ENCODE results near the gene PPOX.
A peak's percentile ranks its signal among the peaks of the same experiment; 100 is the strongest.

Gene PPOX

GRCh38 chr1:161165742-161166668, at the start of gene PPOX:
PPOX (plus strand) TSS chr1:161166426; CDS start chr1:161166848, 422 bp downstream.
- DNase-seq (ENCODE audit: low spot score) = peak; percentile 96

DNA sequence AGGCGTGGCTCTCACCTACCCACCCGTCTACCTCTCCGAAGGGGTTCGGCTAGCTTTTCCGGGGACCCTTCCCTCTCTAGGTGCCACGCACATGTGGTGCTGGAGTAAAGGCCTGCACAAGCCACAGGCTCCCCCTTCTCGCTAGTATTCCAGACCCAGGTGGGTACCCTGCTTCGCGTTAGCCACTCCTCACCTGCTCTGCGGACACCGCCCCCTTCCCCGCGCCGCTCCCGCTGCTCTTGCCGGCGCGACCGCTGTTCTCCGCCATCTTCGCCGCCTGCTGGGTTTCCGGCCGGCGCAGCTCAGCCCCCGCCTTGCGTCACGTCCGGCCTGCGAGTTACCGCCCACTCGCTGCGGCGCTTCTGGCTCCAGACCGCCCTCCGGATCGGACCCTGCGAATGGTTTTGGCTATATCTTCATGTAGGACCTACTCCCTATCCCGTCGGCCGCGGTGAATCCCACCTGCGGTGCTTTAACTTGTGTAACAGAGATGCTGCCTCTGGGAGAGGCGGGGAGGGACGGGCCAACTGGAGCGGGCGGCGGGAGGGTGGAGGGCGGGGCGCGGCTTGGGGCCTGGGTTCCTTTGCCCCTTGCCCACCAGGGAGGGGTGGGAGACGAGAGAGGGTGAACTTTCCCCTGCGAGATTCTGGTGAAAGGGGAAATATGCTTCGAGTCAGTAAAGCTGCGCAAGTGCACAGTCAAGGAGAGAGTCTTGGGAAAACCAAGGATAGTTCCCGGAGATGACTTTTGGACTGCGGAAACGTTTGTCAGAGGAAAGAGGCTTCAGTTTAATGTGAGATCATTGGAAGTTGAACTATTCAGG, 48.3 kb upstream of the PPOX start, which contains the start of the genes NIT1 and PFDN2:
Gene NIT1 (plus strand): TSS at position 347 of the 823 bp plus-strand sequence. CDS start 72 bp downstream, at position 419.
Gene PFDN2 (minus strand): TSS at position 279 of the 823 bp plus-strand sequence. CDS start 11 bp downstream, at position 268.
- peak; percentile 72 for DNase-seq (ENCODE audit: low spot score)

- DNase-seq (ENCODE audit: low spot score) = peak; percentile 71
Measured at GRCh38 chr1:161119092-161119903, 46.9 kb upstream of the PPOX start.

DNA sequence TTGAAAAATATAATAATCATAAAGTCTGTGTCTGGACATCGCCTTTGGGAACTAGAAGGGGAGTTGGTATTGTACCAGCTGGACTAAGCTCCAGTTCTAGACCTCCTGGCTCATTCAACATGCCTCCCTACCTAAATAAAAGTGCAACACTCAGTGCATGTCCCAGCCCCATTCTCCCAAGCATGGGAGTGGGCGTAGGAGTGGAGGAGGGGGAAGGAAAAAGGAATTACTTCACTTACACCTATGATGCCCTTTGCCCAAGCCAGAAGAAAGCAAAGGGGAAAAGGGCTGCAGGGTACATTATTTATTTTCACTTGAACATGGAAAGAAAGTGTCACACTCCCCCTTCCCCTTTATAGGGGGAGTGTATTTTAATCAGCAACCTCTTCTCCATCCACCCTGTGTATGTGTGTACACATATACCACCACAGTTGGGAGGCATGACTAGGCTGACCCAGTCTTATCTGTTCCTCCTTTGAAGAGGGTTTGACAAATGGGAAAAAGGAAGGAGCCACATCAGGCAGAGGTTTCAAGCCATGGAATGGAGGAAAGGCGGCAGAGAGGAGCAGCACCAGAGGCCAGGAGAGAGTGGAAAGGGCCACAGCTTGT, 45.1 kb upstream of the PPOX start:
- no peak for DNase-seq (ENCODE audit: low spot score)

DNA sequence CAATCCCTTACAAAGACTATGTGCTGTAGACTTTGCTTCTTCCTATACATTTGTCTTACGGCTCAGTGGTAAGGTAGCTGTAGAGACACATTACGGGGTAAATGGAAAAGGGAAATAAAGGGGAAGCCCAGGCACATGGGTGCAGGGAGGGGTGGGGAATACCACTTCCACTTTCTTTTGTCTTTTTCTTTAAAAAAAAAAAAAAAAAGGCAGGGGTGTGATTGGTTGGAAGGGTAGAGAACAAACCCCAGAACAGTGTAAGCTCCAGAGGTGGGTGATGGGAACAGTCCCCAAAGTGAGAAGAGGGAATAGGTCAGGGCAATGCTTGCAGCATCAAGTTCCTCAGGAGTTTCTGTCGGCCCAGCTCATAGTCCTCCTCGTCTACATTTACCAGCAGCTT, 44.4 kb upstream of the PPOX start:
- DNase-seq (ENCODE audit: low spot score) = no peak

GRCh38 chr1:161122967-161123366, 43.3 kb upstream of the PPOX start:
- DNase-seq (ENCODE audit: low spot score) = no peak

DNA sequence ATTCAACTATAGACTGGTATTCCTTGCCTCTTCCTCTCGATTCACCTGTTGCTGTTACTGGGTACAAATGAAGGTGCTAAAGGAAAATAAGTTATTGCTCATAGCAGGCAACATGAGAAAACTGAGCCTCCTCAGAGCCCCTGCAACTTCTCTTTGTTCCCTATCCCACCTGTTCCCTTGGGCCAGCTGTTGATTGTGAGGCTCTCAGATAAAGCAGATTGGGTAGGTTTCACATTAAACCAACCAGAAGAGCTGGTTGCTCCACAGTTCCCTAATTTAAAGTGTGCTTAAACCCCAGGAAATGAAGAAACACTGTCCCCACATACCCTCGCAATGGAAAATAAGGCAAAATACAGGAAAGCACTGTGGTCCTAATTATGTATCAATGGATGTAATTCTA, 38.6 kb upstream of the PPOX start:
- DNase-seq (ENCODE audit: low spot score) = no peak

DNA sequence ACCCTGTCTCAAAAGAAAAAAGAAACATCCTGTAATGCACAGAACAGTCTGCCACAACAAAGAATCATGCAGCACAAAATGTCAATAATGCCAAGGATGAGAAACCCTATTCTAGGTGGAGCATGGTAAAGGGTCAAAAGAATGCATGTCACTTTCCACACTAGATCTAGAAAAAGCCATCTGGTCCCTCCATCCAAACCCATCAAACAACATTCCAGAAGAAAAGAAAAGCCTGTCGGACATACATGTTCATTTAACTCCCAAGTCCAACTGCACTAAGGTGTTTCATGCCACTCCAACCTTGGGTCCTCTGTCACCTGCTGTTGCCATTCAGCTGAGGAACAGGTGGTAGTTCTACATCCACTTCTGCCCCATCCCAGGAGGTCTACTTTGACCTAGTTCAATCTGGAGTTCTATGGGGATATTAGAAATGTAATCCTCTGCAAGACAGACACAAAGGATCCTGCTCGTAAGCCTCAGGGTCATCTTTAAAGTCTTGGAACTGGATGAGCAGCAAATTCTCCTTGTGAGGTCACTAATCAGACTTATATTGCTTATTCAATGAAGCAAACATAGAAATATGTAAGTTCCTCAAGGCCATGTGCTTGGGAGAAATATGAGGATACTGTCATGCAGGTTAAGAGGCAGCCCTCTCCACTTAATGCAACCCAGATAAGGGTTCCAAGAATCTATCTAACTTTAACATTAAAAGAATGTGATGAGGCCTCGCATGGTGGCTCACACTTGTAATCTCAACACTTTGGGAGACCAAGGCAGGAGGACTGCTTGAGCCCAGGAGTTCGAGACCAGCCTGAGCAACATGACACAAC, 37.4 kb upstream of the PPOX start:
- DNase-seq (ENCODE audit: low spot score) = no peak

DNA sequence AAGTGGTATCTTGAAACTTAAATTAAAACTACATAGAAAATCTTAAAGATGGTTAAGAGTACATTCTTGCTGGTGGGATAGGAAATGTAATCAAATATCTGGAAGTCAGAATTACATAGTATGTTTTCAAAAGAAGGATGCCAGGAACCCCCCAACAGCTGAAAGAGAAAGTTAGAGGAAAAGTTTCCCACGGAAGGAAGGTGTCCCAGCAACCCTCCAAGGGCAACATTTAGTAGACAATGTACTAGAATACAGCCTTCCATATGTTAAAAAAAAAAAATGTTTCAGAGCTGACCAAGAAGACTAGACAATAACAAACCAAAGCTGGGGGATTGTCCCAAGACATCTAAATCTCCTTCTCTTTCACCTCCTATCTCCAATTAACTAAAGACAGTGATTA, 36.0 kb upstream of the PPOX start:
- no peak for DNase-seq (ENCODE audit: low spot score)

- DNase-seq (ENCODE audit: low spot score) = no peak
Measured at GRCh38 chr1:161131523-161132409, 34.5 kb upstream of the PPOX start.

DNA sequence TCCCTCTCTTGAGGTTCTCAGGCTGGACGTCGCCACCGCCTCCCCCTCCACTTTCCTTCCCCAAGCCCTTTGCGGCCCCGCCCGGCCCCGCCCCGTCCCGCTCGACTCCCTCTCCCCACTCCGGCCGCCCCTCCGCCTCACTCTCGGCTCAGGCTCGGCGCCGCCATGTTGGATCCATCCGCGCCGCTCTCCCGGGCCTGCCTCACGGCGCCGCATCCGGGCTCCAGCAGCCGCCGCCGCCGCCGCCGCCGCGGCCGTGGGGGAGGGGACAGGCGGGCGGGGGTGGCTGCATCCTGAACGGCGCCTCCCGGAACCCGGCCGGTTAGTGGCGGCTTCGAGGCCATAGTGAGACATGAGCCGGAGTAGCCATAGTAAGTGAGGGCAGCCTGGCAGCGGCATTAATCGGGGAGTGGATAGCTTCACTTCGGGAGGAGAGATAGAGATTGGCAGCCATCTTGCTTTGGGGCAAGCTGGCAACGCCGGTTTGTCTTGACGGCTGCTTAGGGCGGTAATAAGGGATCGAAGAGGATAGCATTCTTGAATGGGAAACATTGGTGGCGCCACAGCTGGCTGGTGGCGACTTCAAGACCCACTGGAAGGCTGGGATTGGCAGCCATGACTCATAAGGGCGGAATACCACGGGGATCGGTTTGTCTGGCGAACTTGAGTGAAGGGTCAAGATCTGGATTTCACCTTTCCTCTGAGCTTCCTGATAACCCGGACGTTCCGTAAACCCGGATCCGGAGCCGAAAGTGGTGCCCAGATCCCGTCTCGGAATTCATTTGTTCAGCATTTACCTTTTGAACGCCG, 33.6 kb upstream of the PPOX start, which contains the start of gene DEDD:
Gene DEDD (minus strand): TSS at position 258 of the 810 bp plus-strand sequence. CDS start 8,205 bp downstream, outside the sequence.
- DNase-seq (ENCODE audit: low spot score) = peak; percentile 94

DNA sequence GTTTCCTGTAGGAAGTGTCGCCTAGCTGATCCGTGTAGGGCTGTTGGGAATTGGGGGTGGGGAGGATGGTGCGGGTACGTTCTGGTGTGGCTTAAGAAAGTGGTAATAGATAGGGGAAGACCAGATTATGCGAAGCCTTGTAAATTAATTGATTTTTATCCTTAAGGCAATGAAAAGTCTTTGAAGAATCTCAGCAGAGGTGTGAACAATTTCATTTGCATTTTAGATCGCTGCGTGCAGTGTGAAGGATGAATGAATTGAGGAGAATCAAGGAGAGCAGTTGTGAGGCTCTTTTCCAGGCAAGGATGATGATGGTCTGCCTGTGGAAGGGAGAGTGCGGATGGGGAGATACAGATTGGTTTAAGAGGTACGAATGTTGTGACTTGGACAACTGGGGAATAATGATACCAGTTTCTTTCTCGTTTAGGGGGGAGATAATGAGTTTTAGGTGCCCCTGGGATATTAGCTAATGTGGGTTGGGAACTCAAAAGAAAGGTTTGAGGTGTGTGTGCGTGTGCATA, 32.9 kb upstream of the PPOX start:
- DNase-seq (ENCODE audit: low spot score) = no peak

DNA sequence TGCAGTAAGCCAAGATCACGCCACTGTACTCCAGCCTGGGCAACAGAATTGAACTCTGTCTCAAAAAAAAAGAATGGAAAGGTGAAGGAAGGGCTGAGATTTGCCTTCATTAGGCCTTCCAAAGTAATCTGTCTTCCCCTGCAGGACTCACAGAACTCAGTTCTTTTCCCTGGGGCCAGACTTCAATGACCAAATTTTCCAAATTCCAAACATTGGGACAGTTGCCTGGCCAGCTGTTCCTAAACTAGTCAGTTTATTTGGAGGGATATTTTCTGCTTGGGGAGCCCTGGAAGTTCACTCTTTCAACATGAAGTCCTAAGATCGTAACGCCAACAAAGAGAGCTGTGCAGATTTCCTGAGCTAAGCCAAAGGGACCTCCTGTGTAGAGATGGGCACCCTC, 28.3 kb upstream of the PPOX start:
- no peak for DNase-seq (ENCODE audit: low spot score)

GRCh38 chr1:161138431-161138830, 27.8 kb upstream of the PPOX start:
- DNase-seq (ENCODE audit: low spot score) = no peak

DNA sequence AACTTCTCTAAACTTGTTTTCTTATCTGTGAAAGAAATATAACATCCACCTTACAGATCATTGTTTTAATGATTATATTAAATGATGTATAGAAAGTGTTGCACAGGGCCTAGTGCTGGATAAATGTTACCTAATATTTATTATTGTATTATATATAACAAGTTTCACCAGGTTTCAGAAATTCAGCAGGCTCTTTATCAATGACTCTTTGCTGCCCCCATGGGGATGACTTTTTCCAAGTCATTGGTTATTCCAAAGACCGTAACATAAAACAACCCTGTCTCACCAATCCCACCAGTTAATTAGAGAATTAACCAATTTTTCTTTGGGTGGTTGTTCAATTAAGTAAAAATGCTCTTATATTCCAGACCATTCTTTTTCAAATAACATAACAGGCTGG, 26.5 kb upstream of the PPOX start:
- peak; percentile 63 for DNase-seq (ENCODE audit: low spot score)

GRCh38 chr1:161140755-161141400, 25.3 kb upstream of the PPOX start:
- no peak for DNase-seq (ENCODE audit: low spot score)

DNA sequence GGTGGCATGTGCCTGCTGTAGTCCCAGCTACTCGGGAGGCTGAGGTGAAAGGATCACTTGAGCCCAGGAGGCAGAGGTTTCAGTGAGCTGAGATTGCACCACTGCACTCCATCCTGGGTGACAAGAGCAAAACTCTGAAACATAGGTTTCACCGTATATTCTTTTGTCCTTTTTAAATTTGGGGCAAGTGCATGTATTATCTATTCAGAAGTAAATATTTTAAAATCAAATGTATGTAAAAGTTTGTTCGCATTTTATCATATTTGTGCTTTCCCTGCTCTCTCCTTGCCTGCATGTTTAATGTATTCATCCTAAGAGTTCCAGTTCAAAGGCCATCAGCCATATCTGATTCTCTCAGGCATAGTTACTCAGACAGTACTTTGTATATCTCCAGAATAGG, 20.4 kb upstream of the PPOX start:
- DNase-seq (ENCODE audit: low spot score) = no peak

GRCh38 chr1:161153176-161153575, 13.1 kb upstream of the PPOX start:
- no peak for DNase-seq (ENCODE audit: low spot score)
